K562 (cell line): Measurements from ENCODE around the gene ZNF362. TPM values are rescaled to one million over a fixed set of nuclear protein-coding genes. Genes with fewer than 3 reads are reported as not detected.

ENCODE experiments used
- ATAC-seq: fragments of 200-7000 bp; cut with Tn5 transposase; 3 replicates; pipeline ENCODE4 v1.9.1; 2020; ENCODE audit warnings: moderate library complexity
- BruUV-seq: library from RNA; stranded (reverse); fragments of 400-500 nt; replicated peaks from 2 replicates; lab custom pipeline; 2021; lab: Mats Ljungman, UMichigan
- CTCF ChIA-PET: fragments of 300-600 bp; formaldehyde crosslinking; extraction: SDS; loops from one replicate; lab custom pipeline; 2021; ENCODE audit warnings: low intra/inter-chr PET ratio; lab: Yijun Ruan, JAX
- POLR2A ChIA-PET: fragments of 300-600, 350-650 bp; sonication (Branson Sonifier 250); formaldehyde crosslinking; extraction: SDS; loops from one replicate; lab custom pipeline; 2021; ENCODE audit warnings: antibody characterized with exemption, inconsistent platforms; lab: Yijun Ruan, JAX
- DNase-seq, 4 experiments: peaks; one replicate each; pipeline versions ENCODE4 v3.0.0 to v3.0.0-alpha.2; 2011 to 2018; ENCODE audit warnings: low spot score in 3 of 4, mixed read lengths in 3 of 4; ENCODE audit errors: extremely low read depth in 1 of 4
- FAIRE-seq: peaks from 2 replicates; lab custom pipeline; 2011; peaks lifted over from hg19 to GRCh38; lab: Jason Lieb, UNC
- H2AFZ ChIP-seq: 2 replicates; pipeline ENCODE4 v1.6.0; 2011; ENCODE audit warnings: low read depth, low read length, control low read depth, inconsistent platforms
- H3K27ac ChIP-seq: fragments of 200-600 bp; 3 replicates; pipeline ENCODE4 v1.8.0; 2011; ENCODE audit warnings: low read depth, mild to moderate bottlenecking, control low read depth, inconsistent platforms, low read length, moderate library complexity, mixed read lengths; ENCODE audit errors: extremely low read depth
- H3K27me3 ChIP-seq, 2 experiments: fragments of 300-600 bp in 1 of 2; 2 replicates in 1 of 2; 3 replicates in 1 of 2; pipeline versions ENCODE4 v1.6.0 to v1.8.0; 2011; ENCODE audit warnings: inconsistent platforms in 2 of 2, low read length in 2 of 2, mild to moderate bottlenecking in 1 of 2, mixed read lengths in 1 of 2, moderate library complexity in 1 of 2; ENCODE audit not compliant: control insufficient read depth in 2 of 2, insufficient read depth in 2 of 2
- H3K36me3 ChIP-seq: fragments of 300-600 bp; 3 replicates; pipeline ENCODE4 v1.8.0; 2011; ENCODE audit warnings: mild to moderate bottlenecking, low read length, inconsistent platforms; ENCODE audit not compliant: control insufficient read depth, insufficient read depth
- H3K4me1 ChIP-seq, 2 experiments: fragments of 200-600 bp in 1 of 2; replicated peaks in 1 of 2; 2 replicates in 1 of 2; 3 replicates in 1 of 2; pipeline versions ENCODE4 v1.5.1 to v1.8.0; 2011; ENCODE audit warnings: inconsistent platforms in 2 of 2, low read length in 2 of 2, mild to moderate bottlenecking in 1 of 2, mixed read lengths in 1 of 2, moderate library complexity in 1 of 2; ENCODE audit not compliant: control insufficient read depth in 2 of 2, insufficient read depth in 2 of 2
- H3K4me2 ChIP-seq: 2 replicates; pipeline ENCODE4 v1.6.1; 2011; ENCODE audit warnings: low read length, control low read depth, inconsistent platforms, mixed read lengths; ENCODE audit not compliant: insufficient read depth
- H3K4me3 ChIP-seq: fragments of 200-600 bp; sonication (generic), shearing (Covaris generic); 2 replicates; pipeline ENCODE4 v1.5.1; 2016; ENCODE audit warnings: control low read depth, inconsistent platforms
- H3K79me2 ChIP-seq: fragments of 200-600 bp; 3 replicates; pipeline ENCODE4 v1.8.0; 2011; ENCODE audit warnings: low read length, inconsistent platforms; ENCODE audit not compliant: control insufficient read depth, insufficient read depth
- H3K9ac ChIP-seq, 2 experiments: 2 replicates each; pipeline versions ENCODE4 v1.6.0 to v1.6.1; 2011; ENCODE audit warnings: low read depth in 2 of 2, low read length in 2 of 2, control low read depth in 1 of 2, inconsistent platforms in 1 of 2, mild to moderate bottlenecking in 1 of 2, mixed read lengths in 1 of 2; ENCODE audit not compliant: insufficient read depth in 1 of 2
- H3K9me1 ChIP-seq: one replicate; pipeline ENCODE4 v1.6.0; 2011; ENCODE audit warnings: inconsistent platforms, mild to moderate bottlenecking, low read length, moderate library complexity; ENCODE audit not compliant: control insufficient read depth, insufficient read depth
- H3K9me3 ChIP-seq: replicated peaks from 2 replicates; pipeline ENCODE4 v1.5.1; 2011; ENCODE audit warnings: low read depth, low read length, inconsistent platforms; ENCODE audit not compliant: control insufficient read depth, insufficient read depth
- H4K20me1 ChIP-seq: replicated peaks from 2 replicates; pipeline ENCODE4 v1.6.1; 2011; ENCODE audit warnings: low read length, inconsistent platforms, mixed read lengths; ENCODE audit not compliant: control insufficient read depth, insufficient read depth
- DDX20 ChIP-seq: fragments of 450-650 bp; IDR thresholded peaks from 2 replicates; pipeline ENCODE4 v1.6.1; 2016; ENCODE audit warnings: missing genetic modification characterization, low read depth, mild to moderate bottlenecking, missing compliant biosample characterization, moderate library complexity
- NFYB ChIP-seq: IDR thresholded peaks from 2 replicates; pipeline ENCODE4 v1.6.1; 2011; ENCODE audit warnings: mild to moderate bottlenecking, moderate library complexity; ENCODE audit not compliant: insufficient read length; ENCODE audit errors: extremely low read depth
- NRF1 ChIP-seq, 2 experiments: fragments of 450-650 bp; IDR thresholded peaks in 1 of 2; conservative IDR thresholded peaks in 1 of 2; 2 replicates each; pipeline ENCODE4 v1.6.1; 2014; ENCODE audit warnings: mild to moderate bottlenecking in 2 of 2
- POLR2A ChIP-seq: fragments of 450-650 bp; conservative IDR thresholded peaks from 2 replicates; pipeline ENCODE4 v1.6.1; 2016
- SIRT6 ChIP-seq: IDR thresholded peaks from one replicate; pipeline ENCODE4 v1.6.1; 2012; ENCODE audit warnings: low read depth, mild to moderate bottlenecking, control low read depth, inconsistent platforms, low read length, moderate library complexity
- SIX5 ChIP-seq, 2 experiments: IDR thresholded peaks; 2 replicates each; pipeline ENCODE4 v1.6.1; 2011; ENCODE audit warnings: low read length in 2 of 2, borderline replicate concordance in 1 of 2, low read depth in 1 of 2, mild to moderate bottlenecking in 1 of 2, moderate library complexity in 1 of 2; ENCODE audit not compliant: insufficient read depth in 1 of 2
- SREBF2 ChIP-seq: sonication (generic); formaldehyde crosslinking; IDR thresholded peaks from 2 replicates; pipeline ENCODE4 v1.4.0; 2020; ENCODE audit warnings: mild to moderate bottlenecking, missing genetic modification reagents
- TAL1 ChIP-seq: fragments of 450-650 bp; IDR thresholded peaks from 2 replicates; pipeline ENCODE4 v1.6.1; 2016; ENCODE audit warnings: mild to moderate bottlenecking
- ZNF146 ChIP-seq: IDR thresholded peaks from one replicate; pipeline ENCODE4 v1.6.1; 2018; ENCODE audit warnings: missing compliant biosample characterization; ENCODE audit not compliant: unreplicated experiment
- ZNF253 ChIP-seq: fragments of 250-450 bp; sonication (Bioruptor Pico); conservative IDR thresholded peaks from 2 replicates; pipeline ENCODE4 v1.6.1; 2021; ENCODE audit warnings: mild to moderate bottlenecking
- ZNF347 ChIP-seq: fragments of 450-650 bp; formaldehyde crosslinking; IDR thresholded peaks from 2 replicates; pipeline ENCODE4 v1.4.0; 2020; ENCODE audit warnings: low read depth, mild to moderate bottlenecking, moderate library complexity
- ZNF583 ChIP-seq: fragments of 250-450 bp; sonication (Bioruptor Pico); IDR thresholded peaks from 2 replicates; pipeline ENCODE4 v1.4.0; 2020
- WGBS: fragments of 100-300 bp; shearing (Covaris generic); methylation state at CpG from one replicate; pipeline ENCODE4 v1.1.6; 2016; ENCODE audit warnings: low coverage, mixed read lengths; ENCODE audit not compliant: insufficient coverage; ENCODE audit errors: missing lambda C conversion rate; 5-methylcytosine and 5-hydroxymethylcytosine counted together
- in situ Hi-C: fragments of 300-500 bp; cut with MboI; formaldehyde crosslinking; loops from 4 replicates; pipeline ENCODE4 v1.15.0; 2018; ENCODE audit warnings: inconsistent platforms, mixed read lengths
- intact Hi-C: fragments of 100-400 bp; cut with micrococcal nuclease; formaldehyde crosslinking; loops from 2 replicates; pipeline ENCODE4 v1.14.2; 2022
- polyA plus RNA-seq, 8 experiments: library from polyadenylated mRNA; depleted of rRNA in 4 of 8; stranded (reverse) in 5 of 8; unstranded in 3 of 8; fragments of >200 nt; fragmentation: Nextera tagmentation in 2 of 8; fragmentation: Illumina TruSeq in 1 of 8; extraction: Ambion mirVana in 2 of 8; extraction: Trizol in 1 of 8; gene quantifications; 2 replicates each; pipeline versions ENCODE4 v1.2.1 to v1.2.3, GENCODE V29; 2011 to 2014; ENCODE audit warnings: inconsistent platforms in 1 of 8, missing spikeins in 1 of 8
- total RNA-seq, 7 experiments: library from RNA; depleted of rRNA in 6 of 7; stranded (reverse); fragments of >200 nt in 6 of 7; fragmentation: Illumina TruSeq in 2 of 7; extraction: Trizol in 2 of 7; gene quantifications; 2 replicates each; pipeline versions ENCODE4 v1.2.1 to v1.2.3, GENCODE V29; 2011 to 2021; ENCODE audit warnings: low replicate concordance in 1 of 7

The ZNF362 gene
- total and polyA plus RNA-seq, 9 of the 15 experiments (the other 6 are each of a cell fraction or from before 2014, with no cell fraction given), result 0.01 to 1.1 (median 0.35) TPM; not detected in 1

DNA sequence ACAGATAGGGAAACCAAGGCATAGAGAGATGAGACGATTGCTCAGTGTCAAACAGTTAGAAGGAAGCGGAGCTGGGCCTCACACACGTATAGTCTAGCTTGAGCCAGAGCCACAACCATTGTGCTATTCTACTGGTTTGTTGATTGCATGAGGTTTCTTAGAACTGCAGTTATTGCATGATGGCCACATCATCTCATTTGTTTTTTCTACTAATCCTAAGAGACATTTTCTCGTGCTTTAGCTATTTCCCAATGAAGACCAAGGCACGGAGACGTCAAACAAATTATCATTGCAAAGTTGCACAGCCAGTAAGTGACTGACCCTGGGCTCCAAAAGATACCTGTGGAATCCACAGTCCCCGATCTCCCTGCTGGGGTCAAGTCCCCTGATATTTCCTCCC lies 25.1 kb upstream of the ZNF362 start:
- POLR2A ChIA-PET, result no interaction called here
- Histone ChIP-seq H3K4me1 (no peaks in the 10 kb centered on the region), H3K9ac (no peak overlapping the region), H3K27me3 (peaks cover 26 to 38% of the 10 kb centered on the region in 2 experiments; a peak in 4 of 5 replicates), H2AFZ (no peak overlapping the region), H3K9me3 (no peaks in the 10 kb centered on the region), H3K4me2 (no peak overlapping the region), H3K27ac (no peak overlapping the region), H3K79me2 (no peaks in the 10 kb centered on the region), H3K9me1 (no peaks in the 10 kb centered on the region), H4K20me1 (no peaks in the 10 kb centered on the region), H3K4me3 (no peak overlapping the region), H3K36me3 (no peaks in the 10 kb centered on the region)
- intact Hi-C loops (no loop called here), in situ Hi-C loops (no loop called here)
- BruUV-seq, result no TSS peak
- DNase-seq (no peak), ATAC-seq (no peak), FAIRE-seq (no peak)
- TF ChIP-seq SREBF2 (CRISPR knock-in tag) (no peak), NFYB (no peak), ZNF146 (no peak), DDX20 (tag) (no peak)
- CTCF ChIA-PET, result no interaction called here
- under 1% methylated on average over 7 of the region's 7 CpGs for whole genome bisulfite sequencing

DNA sequence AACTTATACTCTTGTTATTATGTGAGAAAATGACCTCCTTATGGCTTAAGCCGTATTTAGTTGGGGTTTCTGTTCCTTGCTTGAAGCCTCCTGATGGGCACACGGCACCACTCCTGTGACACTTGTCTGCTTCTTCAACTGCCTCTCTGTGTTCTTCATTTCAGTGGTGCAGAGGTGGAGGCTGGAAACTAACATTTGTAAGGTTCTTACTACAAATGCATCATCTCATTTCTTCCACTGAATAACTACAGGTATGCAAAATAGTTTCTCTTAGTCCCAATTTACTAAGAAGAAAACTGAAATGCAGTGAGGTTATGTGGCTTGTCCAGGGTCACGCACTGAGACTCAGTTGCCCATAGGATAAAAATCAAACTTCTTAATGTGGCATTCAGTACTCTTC lies 23.6 kb upstream of the ZNF362 start:
- no peak overlapping the region for H3K9ac ChIP-seq
- ATAC-seq (no peak), FAIRE-seq (no peak)
- in situ Hi-C loops (no loop called here), intact Hi-C loops (no loop called here)
- H3K36me3 ChIP-seq, result no peaks in the 10 kb centered on the region
- H2AFZ ChIP-seq, result no peak overlapping the region
- ChIA-PET POLR2A (interaction anchor here (1.0 kb wide), 1 partner anchor 13 kb away, joined by 3 read pairs; no protein-coding TSS in a partner anchor), CTCF (no interaction called here)
- no TSS peak for BruUV-seq
- H3K27me3 ChIP-seq, result peaks cover 24 to 38% of the 10 kb centered on the region in 2 experiments; a peak in 4 of 5 replicates
- 3% methylated on average over 3 of the region's 3 CpGs for WGBS
- no peaks in the 10 kb centered on the region for H3K79me2 ChIP-seq
- no peaks in the 10 kb centered on the region for H3K9me3 ChIP-seq
- no peak overlapping the region for H3K27ac ChIP-seq
- H3K9me1 ChIP-seq, result no peaks in the 10 kb centered on the region
- TF ChIP-seq ZNF253 (CRISPR knock-in tag), result no peak
- no peak for TF ChIP-seq POLR2A
- no peak for TF ChIP-seq NRF1 (conservative IDR thresholded peaks at IDR 0.05 in 1 of 2, IDR thresholded peaks at IDR 0.05 in 1 of 2)
- TF ChIP-seq SIRT6, result no peak
- TF ChIP-seq TAL1, result no peak
- no peak for TF ChIP-seq SIX5 (IDR thresholded peaks at IDR 0.05; ENCODE audit: borderline replicate concordance in 1 of 2, insufficient read depth in 1 of 2, low read depth in 1 of 2, low read length in 2 of 2)
- TF ChIP-seq ZNF583 (CRISPR knock-in tag), result no peak
- no peak for TF ChIP-seq ZNF347 (CRISPR knock-in tag)
- TF ChIP-seq, all 486 proteins: peak for 0
- no peak overlapping the region for H3K4me3 ChIP-seq
- no peak for DNase-seq
- H4K20me1 ChIP-seq, result no peaks in the 10 kb centered on the region
- no peaks in the 10 kb centered on the region; a peak in 1 of 5 replicates for H3K4me1 ChIP-seq
- H3K4me2 ChIP-seq, result no peak overlapping the region
